ENCODE results near the gene TMEM245.
"Not testable (repeated sequence)": the region's sequence is repeated elsewhere in the genome, so short reads cannot be mapped to it uniquely, and the experiment has no call there.

TMEM245 gene

DNA sequence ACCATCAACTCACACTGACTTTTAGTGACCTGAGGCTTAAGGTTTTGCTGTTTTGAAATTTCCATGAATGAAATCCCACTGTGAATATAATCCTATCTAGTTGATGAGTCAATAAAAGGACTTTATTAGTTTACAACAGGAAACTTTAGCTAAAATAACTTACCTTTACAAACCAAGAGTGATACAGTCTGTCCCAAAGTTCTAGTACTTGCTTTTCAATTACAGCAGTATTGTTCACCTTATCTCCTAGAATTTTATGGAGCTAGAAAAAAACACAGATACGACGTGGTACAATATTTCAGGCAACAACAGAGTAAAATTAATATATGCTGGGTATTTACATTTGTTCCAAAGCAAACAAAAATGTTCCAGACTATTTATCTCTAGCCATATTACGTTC lies 59.6 kb downstream of the TMEM245 start:
- no peak for DNase-seq

GRCh38 chr9:109053121-109053520 lies 66.6 kb downstream of the TMEM245 start:
- DNase-seq: not testable (repeated sequence)

- DNase-seq: no peak
Observed at GRCh38 chr9:109052416-109052815, 67.3 kb downstream of the TMEM245 start.

- DNase-seq: no peak
Observed at GRCh38 chr9:109051733-109052132, 68.0 kb downstream of the TMEM245 start.

GRCh38 chr9:109050444-109050843 lies 69.3 kb downstream of the TMEM245 start:
- no peak for DNase-seq

DNA sequence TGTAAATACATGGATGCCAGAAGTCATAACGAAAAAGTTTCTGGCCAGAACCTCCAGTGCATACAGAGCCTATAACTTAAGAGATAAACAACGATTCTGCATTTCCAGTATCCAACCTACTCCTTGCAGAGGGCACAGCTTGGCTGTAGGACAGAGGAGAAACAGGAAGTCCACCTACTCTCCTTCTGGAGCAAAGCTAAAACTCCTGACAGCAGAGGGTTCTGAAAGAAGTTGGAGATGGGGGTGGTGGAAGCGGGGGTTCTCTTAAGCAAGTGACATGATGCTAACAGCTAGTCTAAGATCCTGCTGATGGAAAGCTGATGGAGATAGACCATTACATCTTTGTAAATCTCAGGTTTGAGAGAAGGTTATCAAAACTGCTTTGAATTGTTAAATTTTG lies 70.9 kb downstream of the TMEM245 start:
- DNase-seq: no peak

- no peak for DNase-seq
Observed at GRCh38 chr9:109047259-109047658, 72.5 kb downstream of the TMEM245 start.

DNA sequence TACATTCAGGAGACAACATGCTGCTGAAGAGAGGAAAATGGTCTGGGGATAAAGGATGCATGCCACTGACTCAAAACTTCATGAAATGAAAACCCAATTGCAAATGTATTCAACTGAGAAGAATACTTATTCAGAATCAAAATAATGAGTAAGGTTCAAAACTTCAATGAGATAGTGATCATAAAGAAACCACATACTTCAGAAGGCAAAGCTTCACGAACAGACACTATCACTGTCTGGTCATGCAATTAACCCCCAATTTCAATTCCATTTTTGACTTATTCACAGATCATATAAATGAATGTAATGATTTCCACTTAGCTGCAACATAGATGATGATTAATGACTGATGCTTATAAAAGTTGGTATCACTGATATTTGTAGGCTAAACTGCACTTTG lies 73.4 kb downstream of the TMEM245 start:
- no peak for DNase-seq

GRCh38 chr9:109043578-109043977 lies 76.2 kb downstream of the TMEM245 start:
- DNase-seq: no peak

DNA sequence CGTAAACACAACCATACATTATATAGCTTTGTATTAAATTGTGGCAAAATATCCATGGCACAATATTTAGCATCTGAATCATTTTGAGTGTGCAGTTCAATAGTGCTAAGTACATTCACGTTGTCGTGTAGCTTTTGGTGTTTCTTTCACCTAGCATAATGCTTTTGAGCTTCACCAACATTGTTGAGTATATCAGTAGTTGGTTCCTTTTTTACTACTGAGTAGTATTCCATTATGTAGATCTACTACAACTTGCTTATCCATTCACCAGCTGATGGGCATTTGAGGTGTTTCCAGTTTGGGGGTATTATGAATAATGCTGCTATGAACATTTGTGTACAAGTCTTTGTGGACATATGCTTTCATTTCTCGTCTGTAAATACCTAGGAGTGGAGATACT lies 79.2 kb downstream of the TMEM245 start:
- no peak for DNase-seq

- DNase-seq: no peak
Observed at GRCh38 chr9:109039539-109039938, 80.2 kb downstream of the TMEM245 start.

DNA sequence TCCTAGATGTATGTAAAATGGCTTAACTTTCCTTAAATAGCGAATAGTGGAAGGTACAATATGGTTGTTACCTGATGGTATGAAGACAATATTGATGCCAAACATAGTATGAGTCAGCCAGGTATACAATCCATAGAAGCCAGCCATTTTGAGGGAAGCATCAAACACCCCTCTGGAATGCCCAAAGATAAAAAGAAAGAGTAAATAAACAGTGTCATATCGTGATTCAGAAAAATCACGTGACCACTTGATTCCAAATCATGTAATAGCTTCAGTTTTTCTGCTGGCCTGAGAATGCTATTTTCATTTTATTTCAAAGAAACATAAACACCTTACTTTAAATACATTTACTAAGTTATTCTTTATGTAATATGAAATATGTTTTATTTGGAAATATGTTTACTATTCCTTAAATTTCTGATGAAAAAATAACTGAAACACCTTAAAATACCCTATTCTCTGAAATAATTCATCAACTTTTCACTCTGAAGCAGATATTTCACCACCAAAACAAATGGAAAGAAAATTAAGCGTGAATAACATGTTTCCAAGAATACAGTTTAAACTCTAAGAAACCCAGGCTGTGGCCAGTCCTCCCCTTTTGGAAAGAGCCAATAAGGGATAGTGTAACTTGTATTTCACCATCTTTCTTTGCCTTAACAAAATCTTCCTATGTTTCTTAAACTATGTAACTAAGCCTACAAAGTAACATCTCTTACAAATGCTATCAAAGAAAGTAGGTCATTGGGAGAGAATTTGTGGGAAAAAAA lies 81.6 kb downstream of the TMEM245 start:
- DNase-seq: no peak

DNA sequence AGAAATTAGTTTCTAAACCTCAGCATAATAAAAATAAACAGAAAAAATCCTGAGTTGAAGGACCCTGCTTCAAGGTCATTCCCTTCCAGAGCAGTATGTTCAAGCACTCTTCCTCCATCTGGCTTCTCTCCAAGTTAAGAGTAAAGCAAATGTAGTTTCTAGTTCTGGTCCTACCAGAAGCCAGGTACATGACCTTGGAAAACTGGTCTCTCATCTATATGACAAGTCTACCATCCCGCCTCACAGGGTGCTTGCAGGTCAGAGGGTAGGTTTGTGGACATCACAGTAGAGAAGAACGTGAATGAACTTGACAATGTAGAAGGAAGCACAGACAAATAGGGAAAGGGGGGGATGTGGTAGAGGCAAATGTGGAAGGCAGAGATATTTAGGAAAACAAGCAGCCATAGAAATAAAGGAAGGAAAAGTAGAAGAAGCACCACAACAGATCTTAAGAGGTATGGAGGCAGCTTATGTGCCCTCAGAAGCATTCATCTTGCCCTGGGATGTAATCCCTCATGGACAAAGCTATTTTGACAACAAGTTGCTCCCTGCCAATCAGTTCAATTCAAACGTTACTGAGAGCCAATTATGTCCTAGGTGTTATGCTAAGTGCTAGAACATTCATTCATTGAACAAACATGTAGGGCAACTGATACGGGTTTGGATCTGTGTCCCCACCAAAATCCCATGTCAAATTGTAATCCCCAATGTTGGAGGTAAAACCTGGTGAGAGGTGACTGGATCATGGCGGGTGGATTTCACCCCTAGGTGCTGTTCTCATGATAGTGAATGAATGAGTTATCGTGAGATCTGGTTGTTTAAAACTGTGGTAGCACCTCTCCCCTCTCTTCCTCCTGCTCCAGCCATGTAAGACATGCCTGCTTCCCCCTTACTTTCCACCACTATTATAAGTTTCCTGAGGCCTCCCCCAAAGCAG lies 82.7 kb downstream of the TMEM245 start:
- DNase-seq: no peak

- DNase-seq: peak; percentile 12
Observed at GRCh38 chr9:109035684-109036423, 83.9 kb downstream of the TMEM245 start.

DNA sequence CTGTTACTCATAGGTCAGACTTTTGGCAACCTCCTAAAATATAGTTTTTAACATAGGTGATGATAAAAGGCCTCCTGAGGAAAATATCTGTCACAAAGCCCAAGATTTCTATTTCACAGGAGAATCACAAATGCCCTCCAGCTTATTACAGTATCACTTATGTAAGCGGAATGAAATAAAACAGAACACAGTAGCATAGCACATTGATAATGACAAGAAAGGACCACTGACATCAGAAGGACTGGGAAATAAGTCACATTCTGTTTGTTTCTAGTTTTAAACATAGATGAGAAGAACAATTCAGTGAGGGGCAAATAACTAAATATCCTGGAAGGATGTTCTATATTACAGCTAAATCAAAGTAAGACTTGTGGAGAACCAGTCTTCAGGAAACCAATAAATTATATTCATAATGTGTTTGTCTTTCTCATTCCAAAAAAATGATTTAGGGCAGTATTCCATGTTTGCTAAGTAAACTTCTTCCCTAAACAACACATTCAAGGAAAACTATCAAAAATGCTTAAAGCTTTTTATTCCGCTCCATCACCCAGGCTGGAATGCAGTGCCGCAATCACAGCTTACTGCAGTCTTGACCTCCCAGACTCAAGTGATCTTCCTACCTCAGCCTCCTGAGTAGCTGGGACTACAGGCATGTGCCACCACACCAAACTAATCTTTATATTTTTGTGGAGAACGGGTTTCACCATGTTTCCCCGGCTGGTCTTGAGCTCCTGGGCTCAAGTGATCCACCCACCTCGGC lies 85.6 kb downstream of the TMEM245 start:
- DNase-seq: no peak

GRCh38 chr9:109031241-109031640 lies 88.5 kb downstream of the TMEM245 start:
- DNase-seq: no peak

DNA sequence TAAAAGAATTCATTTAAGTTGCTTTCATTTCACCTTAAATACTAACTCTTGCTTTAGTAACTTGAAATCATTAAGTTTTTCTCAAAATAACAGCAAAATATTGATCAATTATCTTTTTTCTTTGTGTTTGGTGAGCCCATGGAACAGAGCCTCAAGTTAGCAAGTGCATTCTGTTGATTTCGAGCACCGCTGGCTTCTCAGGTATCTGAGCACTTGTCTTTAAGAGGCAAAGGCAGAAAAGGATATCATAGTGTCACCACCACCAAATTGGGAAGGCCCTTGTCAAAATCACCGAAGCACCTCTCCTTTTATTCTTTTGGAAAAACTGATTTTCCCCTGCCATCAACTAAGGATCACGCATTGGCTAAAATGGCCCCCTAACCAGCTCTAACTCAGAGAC lies 89.3 kb downstream of the TMEM245 start:
- no peak for DNase-seq

DNA sequence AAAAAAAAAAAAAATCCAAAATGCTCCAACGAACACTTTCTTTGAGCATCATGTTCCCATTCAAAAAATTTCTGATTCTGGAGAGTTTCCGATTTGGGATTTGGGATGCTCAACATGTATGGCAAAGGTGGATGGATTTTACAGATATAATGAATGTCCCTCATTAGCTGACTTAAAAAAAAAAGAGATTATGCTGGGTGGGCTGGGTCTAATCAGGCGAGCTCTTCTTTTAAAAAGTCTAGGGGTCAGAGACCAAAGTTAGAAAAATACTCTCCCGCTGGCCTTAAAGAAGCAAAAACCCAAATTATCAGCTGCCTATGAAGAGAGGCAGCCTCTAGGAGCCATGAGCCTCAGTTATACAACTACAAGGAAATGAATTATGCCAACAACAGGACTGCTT lies 91.3 kb downstream of the TMEM245 start:
- no peak for DNase-seq

GRCh38 chr9:109027176-109027575 lies 92.6 kb downstream of the TMEM245 start:
- no peak for DNase-seq

GRCh38 chr9:109026306-109026705 lies 93.4 kb downstream of the TMEM245 start:
- no peak for DNase-seq

GRCh38 chr9:109022873-109023272 lies 96.9 kb downstream of the TMEM245 start:
- DNase-seq: no peak

All from T1000 (cell line).